Neuronal stem cell (in vitro differentiated cells): ENCODE data around the gene CXXC5.

Experiments
- DNase-seq: peaks from one replicate; pipeline ENCODE4 v3.0.0-alpha.2; 2013; ENCODE audit warnings: low spot score
- H2AFZ ChIP-seq: one replicate; pipeline ENCODE4 v1.6.1; 2013; ENCODE audit warnings: mild to moderate bottlenecking, low read length, inconsistent platforms
- H2AK5ac ChIP-seq: 2 replicates; pipeline ENCODE4 v1.6.1; 2013; ENCODE audit warnings: low read depth, mild to moderate bottlenecking, inconsistent platforms, low read length, moderate library complexity, mixed read lengths
- H2BK120ac ChIP-seq: 2 replicates; pipeline ENCODE4 v1.6.1; 2013; ENCODE audit warnings: low read depth, mild to moderate bottlenecking, inconsistent platforms, low read length, moderate library complexity, mixed read lengths
- H2BK12ac ChIP-seq: one replicate; pipeline ENCODE4 v1.6.1; 2013; ENCODE audit warnings: low read length, inconsistent platforms
- H2BK15ac ChIP-seq: 2 replicates; pipeline ENCODE4 v1.6.1; 2013; ENCODE audit warnings: mild to moderate bottlenecking, low read length, inconsistent platforms, mixed read lengths
- H2BK5ac ChIP-seq: one replicate; pipeline ENCODE4 v1.6.1; 2013; ENCODE audit warnings: inconsistent platforms, mild to moderate bottlenecking, low read length, moderate library complexity
- H3K14ac ChIP-seq: one replicate; pipeline ENCODE4 v1.6.1; 2013; ENCODE audit warnings: low read length, inconsistent platforms
- H3K18ac ChIP-seq: 2 replicates; pipeline ENCODE4 v1.6.1; 2013; ENCODE audit warnings: low read length, inconsistent platforms
- H3K23ac ChIP-seq: 2 replicates; pipeline ENCODE4 v1.6.1; 2013; ENCODE audit warnings: low read depth, mild to moderate bottlenecking, mixed read lengths, low read length, inconsistent platforms; ENCODE audit not compliant: poor library complexity
- H3K27ac ChIP-seq: replicated peaks from 3 replicates; pipeline ENCODE4 v1.5.1; 2013; ENCODE audit warnings: low read length, inconsistent platforms
- H3K27me3 ChIP-seq, 3 experiments: 2 replicates each; pipeline ENCODE4 v1.6.1; 2013; ENCODE audit warnings: low read length in 3 of 3, mild to moderate bottlenecking in 2 of 3, inconsistent platforms in 1 of 3, low read depth in 1 of 3, mixed read lengths in 1 of 3, moderate library complexity in 1 of 3; ENCODE audit not compliant: control insufficient read depth in 3 of 3, insufficient read depth in 3 of 3
- H3K36me3 ChIP-seq, 2 donors: replicated peaks in 1 of 2; 2 replicates each; pipeline ENCODE4 v1.6.1; 2013; ENCODE audit warnings: low read length in 2 of 2; ENCODE audit not compliant: control insufficient read depth in 2 of 2, insufficient read depth in 2 of 2
- H3K4ac ChIP-seq: 2 replicates; pipeline ENCODE4 v1.6.1; 2013; ENCODE audit warnings: inconsistent platforms, mild to moderate bottlenecking, low read length, moderate library complexity
- H3K4me1 ChIP-seq, 2 donors: 1 replicate in 1 of 2; 2 replicates in 1 of 2; pipeline ENCODE4 v1.6.1; 2013; ENCODE audit warnings: low read length in 2 of 2, low read depth in 1 of 2; ENCODE audit not compliant: control insufficient read depth in 2 of 2, insufficient read depth in 1 of 2
- H3K4me2 ChIP-seq: one replicate; pipeline ENCODE4 v1.6.1; 2013; ENCODE audit warnings: mild to moderate bottlenecking, low read length, inconsistent platforms; ENCODE audit not compliant: insufficient read depth, poor library complexity, severe bottlenecking
- H3K4me3 ChIP-seq, 2 donors: 2 replicates each; pipeline ENCODE4 v1.5.1; 2013; ENCODE audit warnings: low read length in 2 of 2, mild to moderate bottlenecking in 2 of 2, inconsistent platforms in 1 of 2, moderate library complexity in 1 of 2
- H3K79me1 ChIP-seq: one replicate; pipeline ENCODE4 v1.6.1; 2013; ENCODE audit warnings: low read depth, mild to moderate bottlenecking, inconsistent platforms, low read length, moderate library complexity
- H3K9ac ChIP-seq: one replicate; pipeline ENCODE4 v1.6.1; 2013; ENCODE audit warnings: mild to moderate bottlenecking, low read depth, low read length, inconsistent platforms; ENCODE audit not compliant: poor library complexity
- H3K9me3 ChIP-seq, 2 donors: replicated peaks in 1 of 2; 2 replicates each; pipeline versions ENCODE3 to v1.6.1; 2013; ENCODE audit warnings: low read length in 2 of 2, mild to moderate bottlenecking in 2 of 2, inconsistent platforms in 1 of 2, low read depth in 1 of 2, mixed read lengths in 1 of 2, moderate library complexity in 1 of 2; ENCODE audit not compliant: control insufficient read depth in 2 of 2, insufficient read depth in 1 of 2
- H4K8ac ChIP-seq: one replicate; pipeline ENCODE4 v1.6.1; 2013; ENCODE audit warnings: low read depth, mild to moderate bottlenecking, inconsistent platforms, low read length, moderate library complexity
- H4K91ac ChIP-seq: one replicate; pipeline ENCODE4 v1.6.1; 2013; ENCODE audit warnings: low read length, low read depth, mild to moderate bottlenecking, inconsistent platforms; ENCODE audit not compliant: poor library complexity
- WGBS, 2 donors: extraction: QIAGEN DNeasy Blood & Tissue Kit; methylation state at CpG; one replicate each; pipeline ENCODE4 v1.1.7; 2013; ENCODE audit warnings: missing lambda C conversion rate in 2 of 2, mixed read lengths in 1 of 2; ENCODE audit not compliant: insufficient read length in 2 of 2, insufficient replicate concordance in 1 of 2; ENCODE audit errors: extremely low coverage in 2 of 2; 5-methylcytosine and 5-hydroxymethylcytosine counted together

CXXC5 gene

DNA sequence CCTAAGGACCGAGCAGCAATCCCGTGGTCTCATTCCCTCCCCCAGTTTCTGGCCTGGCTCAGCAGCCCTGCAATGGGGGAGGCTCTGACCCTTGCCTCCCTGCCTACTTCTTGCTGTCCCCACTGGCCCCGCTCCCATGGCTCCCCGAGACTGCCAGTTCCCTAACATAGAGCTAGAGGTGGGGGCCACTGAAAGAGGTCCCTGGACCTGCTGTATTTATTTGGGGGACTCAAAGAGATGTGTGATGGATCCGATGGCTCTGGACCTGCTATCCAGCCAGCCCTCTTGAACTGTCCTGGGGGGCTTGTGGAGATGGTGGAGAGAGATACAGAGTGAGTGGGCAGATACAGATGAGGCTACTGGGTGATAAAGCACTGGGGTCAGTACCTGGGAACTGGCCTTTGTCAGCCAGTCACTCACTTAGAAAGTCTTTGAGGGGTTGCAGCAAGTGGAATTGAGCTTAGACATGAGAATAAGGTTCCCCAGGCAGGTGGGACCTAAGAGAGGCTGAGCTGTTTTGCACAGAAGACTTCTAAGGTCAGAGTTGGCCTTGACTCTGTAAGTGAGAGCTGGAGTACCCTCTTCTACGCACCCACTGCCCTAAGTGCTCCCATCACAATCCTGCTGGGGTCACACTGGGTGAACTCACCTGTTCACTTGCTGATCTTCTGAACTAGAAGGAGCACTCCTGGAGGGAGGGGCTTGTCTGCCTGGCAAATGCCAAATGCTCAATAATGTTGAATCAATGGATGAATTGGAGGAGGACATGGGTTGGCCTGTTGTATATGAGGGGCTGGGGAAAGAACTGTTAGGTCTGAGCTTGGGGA lies 42.9 kb downstream of the CXXC5 start:
- WGBS, 2 donors = no CpG with 5 or more reads among the region's 6 CpGs
- peak overlapping the region; percentile 52 for H2AK5ac ChIP-seq
- no peak overlapping the region for H3K27ac ChIP-seq

DNA sequence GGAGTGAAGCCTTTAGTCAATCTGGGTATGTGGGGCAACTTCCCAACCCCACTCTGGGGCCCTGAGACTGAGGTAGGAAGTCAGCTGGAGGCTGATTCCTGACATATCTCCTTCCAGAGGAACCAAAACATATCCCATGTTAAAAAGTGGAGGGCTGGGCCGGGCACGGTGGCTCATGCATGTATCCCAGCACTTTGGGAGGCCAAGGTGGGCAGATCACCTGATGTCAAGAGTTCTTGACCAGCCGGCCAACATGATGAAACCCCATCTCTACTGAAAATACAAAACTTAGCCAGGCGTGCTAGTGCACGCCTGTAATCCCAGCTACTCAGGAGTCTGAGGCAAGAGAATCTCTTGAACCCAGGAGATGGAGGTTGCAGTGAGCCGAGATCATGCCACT lies 44.0 kb downstream of the CXXC5 start:
- Histone ChIP-seq H2BK12ac (no peak overlapping the region), H3K14ac (no peak overlapping the region), H2BK15ac (no peak overlapping the region), H3K27me3 (no peaks in the 10 kb centered on the region), H3K36me3 (peaks cover 0 to 4% of the 10 kb centered on the region in 2 donors), H3K4me1 (peaks cover 53 to 56% of the 10 kb centered on the region in 2 donors), H3K27ac (no peak overlapping the region), H3K18ac (no peak overlapping the region), H2AFZ (no peak overlapping the region), H3K4me3 (no peak overlapping the region), H3K9ac (no peak overlapping the region), H2BK120ac (no peak overlapping the region), H4K91ac (no peak overlapping the region), H2BK5ac (no peak overlapping the region), H3K23ac (no peak overlapping the region), H4K8ac (no peak overlapping the region), H3K79me1 (peaks cover 3% of the 10 kb centered on the region), H3K9me3 (no peaks in the 10 kb centered on the region), H3K4ac (no peak overlapping the region), H3K4me2 (no peak overlapping the region), H2AK5ac (no peak overlapping the region)
- no CpG with 5 or more reads among the region's 6 CpGs for WGBS, 2 donors
- DNase-seq = no peak

More for the DNA sequence above, 42.9 kb downstream of the CXXC5 start:
- no peak overlapping the region for H4K91ac ChIP-seq
- peak overlapping the region; percentile 61 for H2BK15ac ChIP-seq
- peak overlapping the region; percentile 4 for H2BK120ac ChIP-seq
- H3K4ac ChIP-seq = no peak overlapping the region
- no peak overlapping the region for H4K8ac ChIP-seq
- H3K9me3 ChIP-seq = no peaks in the 10 kb centered on the region
- peaks cover 3% of the 10 kb centered on the region for H3K79me1 ChIP-seq
- H3K36me3 ChIP-seq = peaks cover 0 to 7% of the 10 kb centered on the region in 2 donors
- no peak for DNase-seq
- peak overlapping the region; percentile 18 for H2AFZ ChIP-seq
- no peak overlapping the region for H3K4me2 ChIP-seq
- no peaks in the 10 kb centered on the region for H3K27me3 ChIP-seq
- no peak overlapping the region for H3K4me3 ChIP-seq
- no peak overlapping the region for H2BK5ac ChIP-seq
- H3K14ac ChIP-seq = no peak overlapping the region
- H3K9ac ChIP-seq = no peak overlapping the region
- peak overlapping the region; percentile 90 for H3K18ac ChIP-seq
- peak overlapping the region; percentile 48 for H2BK12ac ChIP-seq
- no peak overlapping the region for H3K23ac ChIP-seq
- peaks cover 52 to 57% of the 10 kb centered on the region in 2 donors for H3K4me1 ChIP-seq

DNA sequence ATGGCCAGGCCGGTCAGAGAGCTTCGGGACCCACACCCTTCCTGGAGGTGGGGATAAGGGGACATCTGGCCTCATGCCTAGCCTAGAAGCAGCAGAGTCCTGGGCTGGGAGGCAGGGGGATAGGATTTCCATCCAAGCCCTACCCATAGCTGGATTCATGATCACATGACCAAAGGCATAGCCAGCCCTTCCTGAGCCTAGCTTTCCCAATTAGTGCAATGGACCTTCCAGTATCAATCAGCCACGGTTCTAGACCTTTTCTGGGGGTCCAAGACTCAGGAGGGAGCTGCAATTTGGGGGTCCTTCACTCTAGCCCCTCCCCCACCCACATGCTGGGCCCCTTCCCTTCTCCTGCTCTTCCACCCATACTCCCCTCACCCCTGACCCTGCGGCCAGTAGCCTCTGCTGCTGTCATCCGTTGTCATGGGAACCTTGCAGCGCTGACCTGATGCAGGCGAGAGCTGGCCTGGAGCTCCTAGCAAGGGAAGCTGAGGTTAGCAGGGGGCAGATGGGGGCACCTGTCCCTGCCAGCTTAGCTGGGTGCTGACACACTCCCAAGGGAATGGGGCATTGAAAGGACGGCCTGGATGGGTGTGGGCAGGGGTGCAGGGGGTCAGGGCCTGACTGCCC lies 44.6 kb downstream of the CXXC5 start:
- H3K18ac ChIP-seq = peak overlapping the region; percentile 63
- H3K23ac ChIP-seq = no peak overlapping the region
- peaks cover 3% of the 10 kb centered on the region for H3K79me1 ChIP-seq
- peaks cover 0 to under 1% of the 10 kb centered on the region in 2 donors for H3K36me3 ChIP-seq
- H3K4ac ChIP-seq = no peak overlapping the region
- H3K4me3 ChIP-seq = no peak overlapping the region
- H2BK120ac ChIP-seq = peak overlapping the region; percentile 12
- H3K4me1 ChIP-seq = peaks cover 54 to 58% of the 10 kb centered on the region in 2 donors
- peak overlapping the region; percentile 69 for H2AFZ ChIP-seq
- no peak overlapping the region for H4K91ac ChIP-seq
- no peaks in the 10 kb centered on the region for H3K9me3 ChIP-seq
- peak overlapping the region; percentile 47 for H2AK5ac ChIP-seq
- no peaks in the 10 kb centered on the region for H3K27me3 ChIP-seq
- H3K27ac ChIP-seq = peak overlapping the region; percentile 27
- DNase-seq = peak; percentile 67
- no peak overlapping the region for H4K8ac ChIP-seq
- peak overlapping the region; percentile 48 for H3K4me2 ChIP-seq
- no peak overlapping the region for H2BK5ac ChIP-seq
- H3K9ac ChIP-seq = no peak overlapping the region
- no peak overlapping the region for H2BK15ac ChIP-seq
- no peak overlapping the region for H2BK12ac ChIP-seq
- WGBS, 2 donors = no CpG with 5 or more reads among the region's 8 CpGs
- H3K14ac ChIP-seq = no peak overlapping the region

DNA sequence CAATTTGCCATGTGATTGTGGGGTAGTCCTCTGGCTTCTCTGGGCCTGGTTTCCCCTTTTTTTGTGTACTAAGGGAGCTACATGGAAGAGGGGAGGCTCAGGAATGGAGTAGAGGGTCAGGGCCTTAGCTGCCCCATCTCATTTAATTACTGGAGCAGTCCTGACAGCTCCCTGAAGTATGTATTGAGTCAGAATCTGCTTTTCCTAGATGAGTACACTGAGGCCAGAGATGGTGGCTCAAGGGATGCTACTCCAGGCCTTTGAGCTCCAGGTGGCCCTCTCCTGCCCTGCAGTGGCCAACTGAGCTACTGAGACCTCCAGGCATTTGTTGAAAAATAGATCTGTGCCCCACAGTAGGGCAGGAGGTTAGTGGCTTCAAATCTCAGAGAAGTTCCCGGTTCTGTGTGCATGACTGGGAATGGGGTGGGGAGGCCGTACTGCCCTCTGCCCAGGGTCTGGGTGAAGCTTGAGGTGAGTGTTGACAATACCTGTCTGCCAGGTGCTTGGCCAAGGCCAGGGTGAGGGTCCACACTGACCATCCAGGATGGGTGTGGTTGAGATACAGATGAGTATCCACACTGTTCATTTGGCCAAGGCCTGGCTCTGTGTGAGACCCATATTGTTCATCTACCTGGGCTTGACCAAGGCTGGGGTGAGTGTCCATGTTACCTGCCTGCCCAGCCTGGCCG lies 45.7 kb downstream of the CXXC5 start:
- no peak overlapping the region for H3K4ac ChIP-seq
- H2BK12ac ChIP-seq = no peak overlapping the region
- peak overlapping the region; percentile 9 for H2AK5ac ChIP-seq
- no peaks in the 10 kb centered on the region for H3K27me3 ChIP-seq
- H2AFZ ChIP-seq = no peak overlapping the region
- H3K23ac ChIP-seq = no peak overlapping the region
- no peak overlapping the region for H3K27ac ChIP-seq
- peak overlapping the region; percentile 44 for H3K18ac ChIP-seq
- H3K9me3 ChIP-seq = no peaks in the 10 kb centered on the region
- no peak overlapping the region for H3K4me2 ChIP-seq
- no peaks in the 10 kb centered on the region for H3K36me3 ChIP-seq
- H2BK15ac ChIP-seq = no peak overlapping the region
- no peak overlapping the region for H3K4me3 ChIP-seq
- no peak overlapping the region for H3K9ac ChIP-seq
- no peak overlapping the region for H4K8ac ChIP-seq
- H4K91ac ChIP-seq = no peak overlapping the region
- no peak overlapping the region for H2BK120ac ChIP-seq
- H2BK5ac ChIP-seq = no peak overlapping the region
- peaks cover 3% of the 10 kb centered on the region for H3K79me1 ChIP-seq
- H3K4me1 ChIP-seq = peaks cover 57 to 66% of the 10 kb centered on the region in 2 donors
- no peak overlapping the region for H3K14ac ChIP-seq
- no peak for DNase-seq
- no CpG with 5 or more reads among the region's 3 CpGs for WGBS, 2 donors
